NCI-H69 (cell line): Measurements from ENCODE around the gene CIZ1.

Experiments used
- DNase-seq: peaks from one replicate; lab custom pipeline; 2025; lab: John Stamatoyannopoulos, UW

CIZ1 gene

DNA sequence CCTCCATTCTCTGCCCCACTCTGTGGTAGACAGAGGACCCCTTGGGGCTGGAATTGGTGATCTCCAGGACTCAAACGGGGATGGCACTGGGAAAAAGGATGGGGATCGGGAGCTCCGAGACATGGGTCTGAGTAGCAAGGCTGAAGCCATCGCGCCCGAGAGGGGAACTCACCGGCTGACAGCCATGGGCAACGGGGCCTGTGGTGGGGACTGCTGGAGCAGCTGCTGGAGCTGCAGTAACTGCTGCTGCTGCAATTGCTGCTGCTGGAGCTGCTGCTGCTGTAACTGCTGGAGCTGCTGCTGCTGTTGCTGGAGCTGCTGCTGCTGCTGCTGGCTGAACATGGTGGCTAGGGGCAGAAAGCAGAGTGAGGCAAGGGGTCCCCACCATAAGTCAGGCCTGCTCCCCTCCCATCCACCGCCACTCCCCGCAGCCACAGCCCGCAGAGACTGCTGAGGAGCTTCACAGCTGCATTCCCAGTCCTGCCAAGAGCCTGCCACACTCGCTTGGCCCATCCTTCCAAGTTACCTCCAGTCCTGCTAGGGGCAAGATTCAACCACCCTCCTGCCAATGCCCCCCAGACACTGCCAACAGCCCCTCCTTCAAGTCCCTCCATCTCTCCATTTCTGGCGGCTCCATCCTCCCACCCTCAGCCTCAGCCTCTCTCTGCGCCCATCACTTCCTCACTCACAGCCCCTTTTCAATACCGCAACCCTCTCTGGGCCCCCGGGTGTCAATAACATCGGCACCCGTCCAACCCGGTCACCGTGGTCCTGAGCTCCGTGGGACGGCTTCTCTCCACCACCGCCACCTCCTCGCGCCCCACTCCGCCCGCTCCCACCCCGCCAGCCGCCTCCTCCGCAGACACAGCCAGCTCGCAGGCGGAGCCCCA is 611 bp downstream of the CIZ1 start:
- no peak for DNase-seq

- DNase-seq = no peak
These were observed 1.4 kb downstream of the CIZ1 start for GRCh38 chr9:128190013-128190412.

DNA sequence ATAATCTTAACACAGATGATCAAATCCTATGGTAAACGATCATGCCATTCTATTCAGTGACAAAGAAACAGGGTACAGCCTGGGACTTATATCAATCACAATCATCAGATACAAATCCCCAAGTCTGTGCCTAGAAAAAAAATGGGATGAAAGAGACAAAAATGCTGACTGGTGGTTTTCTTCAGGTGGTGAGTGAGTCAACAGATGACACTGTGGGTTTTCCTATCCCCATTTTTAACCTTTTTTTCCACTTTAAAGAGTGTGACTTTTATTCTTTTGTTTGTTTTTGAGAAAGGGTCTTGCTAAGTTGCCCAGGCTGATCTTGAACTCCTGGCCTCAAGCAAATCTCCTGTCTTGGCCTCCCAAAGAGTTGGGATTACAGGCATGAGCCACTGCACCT is 3.2 kb downstream of the CIZ1 start:
- DNase-seq = no peak

DNA sequence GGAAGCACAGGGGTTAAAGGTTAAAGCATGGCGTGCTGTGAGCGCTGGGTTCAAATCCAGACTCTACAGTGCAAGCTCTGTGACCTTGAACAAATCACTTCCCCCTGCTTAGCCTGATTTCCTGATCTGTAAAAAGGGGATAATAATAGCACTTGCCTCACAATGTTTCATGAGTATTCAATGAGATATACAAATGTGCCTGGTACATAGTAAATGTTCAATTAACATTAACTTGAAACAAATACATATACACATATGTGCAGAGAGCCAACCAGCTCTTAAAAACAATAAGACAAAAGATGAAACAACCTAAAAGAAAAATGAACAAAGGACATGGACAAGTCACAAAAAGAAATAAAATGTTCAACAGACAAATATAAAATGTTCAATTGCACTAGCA is 4.0 kb downstream of the CIZ1 start:
- DNase-seq = no peak

DNA sequence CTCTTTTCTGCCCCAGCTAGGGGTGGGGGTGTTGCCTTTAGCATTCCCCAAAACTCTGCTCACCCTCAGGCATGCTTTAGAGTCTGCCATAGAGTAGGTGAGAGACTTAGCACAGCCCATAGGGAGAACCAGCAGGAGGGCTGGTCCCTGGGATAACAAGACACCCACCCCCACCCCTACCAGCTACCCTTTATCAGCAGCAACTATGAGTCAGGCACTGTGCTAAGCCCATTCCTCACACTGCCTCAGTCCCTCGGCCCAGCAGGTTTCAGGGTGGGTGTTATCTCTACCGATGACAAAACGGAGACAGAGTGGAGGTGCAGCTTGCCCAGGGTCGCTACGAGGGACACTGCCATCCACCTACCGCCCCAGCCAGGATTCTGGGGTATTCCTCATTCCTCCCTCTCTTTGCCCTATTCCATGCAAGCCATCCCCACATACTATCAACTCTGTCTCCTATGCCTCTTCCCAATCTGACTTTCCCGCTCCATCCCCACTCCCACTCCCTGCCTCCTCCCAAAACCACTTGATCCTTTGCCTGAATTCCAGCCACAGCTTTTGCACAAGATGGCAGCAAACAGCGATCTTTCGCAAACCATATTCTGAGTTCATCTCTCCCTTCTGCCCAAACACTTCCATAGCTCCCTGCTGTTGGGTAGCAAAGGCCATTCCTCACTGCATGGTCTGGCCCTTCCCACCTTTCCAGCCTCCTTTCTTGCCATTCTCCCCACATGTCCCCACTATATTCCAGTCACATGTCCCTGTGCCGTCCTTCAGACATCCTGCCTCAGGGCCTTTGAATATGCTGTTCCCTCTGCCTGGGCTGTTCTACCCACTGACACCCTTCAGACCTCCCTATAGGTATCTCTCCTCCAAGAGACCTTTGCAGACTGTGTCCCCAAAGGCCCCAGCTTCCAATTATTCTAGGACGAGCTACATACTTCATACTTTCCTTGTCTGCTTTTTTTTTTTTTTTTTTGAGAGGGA is 5.1 kb downstream of the CIZ1 start:
- no peak for DNase-seq

- peak; percentile 26 for DNase-seq
These were observed 8.3 kb downstream of the CIZ1 start for GRCh38 chr9:128182893-128183588.

DNA sequence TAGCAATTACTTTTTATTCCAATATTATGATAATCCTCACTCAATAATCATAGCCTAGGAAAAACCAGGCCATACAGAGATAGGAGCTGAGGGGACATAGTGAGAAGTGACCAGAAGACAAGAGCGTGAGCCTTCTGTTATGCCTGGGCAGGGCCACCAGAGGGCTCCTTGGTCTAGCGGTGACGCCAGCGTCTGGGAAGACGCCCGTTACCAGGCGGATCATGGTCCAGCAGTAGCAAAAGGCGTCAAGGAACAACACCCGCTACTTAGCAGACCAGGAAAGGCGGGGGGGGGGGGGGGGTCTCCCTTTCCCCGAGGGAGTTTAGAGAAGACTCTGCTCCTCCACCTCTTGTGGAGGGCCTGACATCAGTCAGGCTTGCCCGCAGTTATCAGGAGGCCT is 9.9 kb downstream of the CIZ1 start:
- DNase-seq = peak; percentile 30

- DNase-seq = no peak
These were observed 10.9 kb downstream of the CIZ1 start for GRCh38 chr9:128180447-128180846.

- DNase-seq = no peak
These were observed 11.4 kb downstream of the CIZ1 start for GRCh38 chr9:128180001-128180400.

- DNase-seq = no peak
These were observed 12.5 kb downstream of the CIZ1 start for GRCh38 chr9:128178806-128179431.

- peak; percentile 33 for DNase-seq
These were observed 15.6 kb downstream of the CIZ1 start for GRCh38 chr9:128175726-128176125.

DNA sequence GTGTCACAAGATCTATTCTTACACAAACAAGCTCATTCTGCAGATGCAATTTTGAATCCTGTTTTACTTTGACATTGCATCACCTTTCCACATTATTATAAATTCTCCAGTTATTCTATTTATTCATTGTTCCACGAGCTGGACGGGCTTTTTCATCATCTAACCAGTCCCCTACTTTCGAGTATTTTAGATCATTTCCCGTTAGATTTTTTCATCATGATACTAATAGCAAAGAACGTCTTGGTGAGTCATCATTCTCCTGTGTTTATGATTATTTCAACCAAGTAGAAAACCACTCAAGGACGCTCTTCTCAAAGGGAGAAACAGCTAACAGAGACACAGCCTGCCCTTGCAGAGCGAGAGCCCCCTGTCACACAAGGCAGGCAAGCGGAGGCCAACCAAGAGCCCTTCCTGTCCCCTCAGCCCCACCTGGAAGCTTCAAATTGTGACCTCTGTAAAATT is 16.2 kb downstream of the CIZ1 start:
- no peak for DNase-seq

GRCh38 chr9:128174062-128174461 is 17.3 kb downstream of the CIZ1 start:
- DNase-seq = no peak

DNA sequence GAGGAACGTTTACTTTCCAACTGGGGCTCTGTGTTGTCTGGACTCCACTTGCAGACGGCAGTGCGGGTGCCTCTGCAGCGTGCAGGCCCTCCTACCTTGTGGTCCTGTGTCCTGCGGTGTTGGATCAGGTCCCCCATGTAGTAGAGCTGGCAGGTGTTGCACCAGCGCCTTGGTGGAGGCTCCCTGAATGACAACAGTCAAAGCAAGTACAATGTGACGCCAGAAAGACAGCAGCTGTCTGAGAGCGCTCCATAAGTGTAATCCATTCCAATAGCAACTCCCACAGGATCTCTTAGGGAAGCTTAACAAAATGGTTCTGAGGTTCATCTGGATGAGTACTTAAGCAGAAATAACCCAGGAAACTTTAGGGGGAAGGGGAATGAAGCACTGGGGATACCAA is 21.4 kb downstream of the CIZ1 start:
- DNase-seq = no peak

DNA sequence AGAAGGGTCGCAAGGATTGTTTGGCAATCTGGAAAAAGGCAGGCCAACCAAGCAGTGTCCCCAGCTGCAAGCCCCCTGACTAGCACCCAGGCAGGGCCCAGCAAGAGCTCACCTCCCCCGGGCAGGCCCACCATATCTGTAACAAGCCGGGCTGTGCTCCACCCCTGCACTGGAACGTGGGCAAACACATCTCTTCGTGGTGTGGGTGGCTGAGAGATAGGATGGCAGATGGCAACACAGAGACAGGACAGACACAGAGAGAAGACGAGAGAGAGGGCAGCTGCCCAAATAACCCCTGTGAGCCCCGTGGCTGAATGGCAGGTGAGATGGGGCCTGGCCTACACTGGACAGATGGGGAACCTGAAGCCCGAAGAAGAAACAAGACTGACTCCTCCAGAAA is 21.9 kb downstream of the CIZ1 start:
- no peak for DNase-seq

- DNase-seq = no peak
These were observed 22.6 kb downstream of the CIZ1 start for GRCh38 chr9:128168731-128169308.

- DNase-seq = no peak
These were observed 24.2 kb downstream of the CIZ1 start for GRCh38 chr9:128167209-128167608.

- DNase-seq = no peak
These were observed 25.2 kb downstream of the CIZ1 start for GRCh38 chr9:128166169-128166568.

DNA sequence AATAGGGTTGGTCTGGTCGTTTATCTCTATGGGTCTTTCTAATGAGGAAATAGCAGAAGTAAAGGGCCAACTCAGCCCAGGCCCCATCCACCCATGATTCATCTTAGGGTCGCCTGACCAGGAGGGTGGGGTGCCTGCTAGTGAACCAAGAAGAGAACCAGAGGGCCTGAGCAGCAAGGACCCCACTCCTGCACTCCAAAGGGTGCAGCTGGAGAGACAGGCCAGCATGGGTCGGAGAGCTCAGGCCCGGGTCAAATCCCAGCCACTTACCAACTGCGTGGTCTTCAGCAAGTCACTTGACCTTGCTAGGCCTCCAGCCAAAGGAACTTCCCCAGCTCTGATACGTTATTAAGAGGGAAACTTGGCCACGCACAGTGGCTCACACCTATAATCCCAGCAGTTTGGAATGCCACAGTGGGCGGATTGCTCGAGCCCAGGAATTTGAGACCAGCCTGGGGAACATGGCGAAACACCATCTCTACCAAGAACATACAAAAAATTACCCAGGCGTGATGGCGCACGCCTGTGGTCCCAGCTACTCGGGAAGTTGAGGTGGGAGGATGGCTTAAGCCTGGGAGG is 27.0 kb downstream of the CIZ1 start:
- DNase-seq = no peak

GRCh38 chr9:128163523-128164306 is 27.7 kb downstream of the CIZ1 start:
- DNase-seq = no peak
